Upper lobe of left lung (tissue), 6 donors: ENCODE data around the gene LCE3A. TPM values are rescaled to one million over a fixed set of nuclear protein-coding genes. Genes with fewer than 3 reads are reported as not detected.

ENCODE experiments used
- ATAC-seq, 2 donors: fragments of 200-7000 bp; cut with Tn5 transposase; one replicate each; pipeline ENCODE4 v1.9.1; 2022; ENCODE audit warnings: mild to moderate bottlenecking in 2 of 2, moderate library complexity in 2 of 2; ENCODE audit not compliant: low FRiP score in 2 of 2
- DNase-seq, 2 donors: peaks; one replicate each; pipeline ENCODE4 v3.0.0-alpha.2; 2019 to 2020
- H3K27ac ChIP-seq, 4 donors: fragments of 200-600 bp; sonication (generic); one replicate each; pipeline ENCODE4 v1.5.1; 2016 to 2019
- H3K27me3 ChIP-seq, 4 donors: fragments of 200-600 bp; sonication (generic); one replicate each; pipeline ENCODE4 v1.5.1; 2017 to 2019
- H3K36me3 ChIP-seq, 4 donors: fragments of 200-600 bp; sonication (generic); one replicate each; pipeline ENCODE4 v1.5.1; 2016 to 2019
- H3K4me1 ChIP-seq, 4 donors: fragments of 200-600 bp; sonication (generic); one replicate each; pipeline ENCODE4 v1.5.1; 2018 to 2019
- H3K4me3 ChIP-seq, 4 donors: fragments of 200-600 bp; sonication (generic); one replicate each; pipeline ENCODE4 v1.5.1; 2017 to 2019; ENCODE audit warnings: mild to moderate bottlenecking in 2 of 4, moderate library complexity in 1 of 4
- H3K9me3 ChIP-seq, 4 donors: fragments of 200-600 bp; sonication (generic); one replicate each; pipeline ENCODE4 v1.5.1; 2018 to 2019
- CTCF ChIP-seq, 6 experiments: fragments of 450-650 bp in 4 of 6; fragments of 200-600 bp in 2 of 6; sonication (generic) in 2 of 6; IDR thresholded peaks; one replicate each; pipeline ENCODE4 v1.5.1; 2016 to 2019; ENCODE audit warnings: antibody characterized with exemption in 6 of 6
- EP300 ChIP-seq, 4 donors: sonication (generic); formaldehyde crosslinking; IDR thresholded peaks; one replicate each; pipeline ENCODE4 v1.5.1; 2017; ENCODE audit warnings: antibody characterized with exemption in 4 of 4, control low read depth in 2 of 4
- POLR2A ChIP-seq, 4 donors: fragments of 450-650 bp; IDR thresholded peaks; one replicate each; pipeline ENCODE4 v1.5.1; 2016 to 2017; ENCODE audit warnings: antibody characterized with exemption in 4 of 4, mild to moderate bottlenecking in 2 of 4
- POLR2AphosphoS5 ChIP-seq, 2 donors: sonication (generic); formaldehyde crosslinking; IDR thresholded peaks; one replicate each; pipeline ENCODE4 v1.5.1; 2017; ENCODE audit warnings: antibody characterized with exemption in 2 of 2
- WGBS, 2 donors: methylation state at CpG; one replicate each; pipeline ENCODE4 v1.1.5; 2017 to 2018; 5-methylcytosine and 5-hydroxymethylcytosine counted together
- total RNA-seq, 6 donors: library from RNA; depleted of rRNA in 4 of 6; stranded (reverse); fragments of >200 nt in 4 of 6; gene quantifications; one replicate each; pipeline versions ENCODE4 v1.1.0 to v1.2.1, GENCODE V29; 2016 to 2021
- donor health status: DM: no; HTN: no; CAD: no; lungs with moderate emphysema.
- donor health status: DM: no; HTN: yes; CAD: no; lungs with severe emphysema.

The LCE3A gene
- total RNA-seq, 6 donors from 2014 or later, result not detected

- H3K9me3 ChIP-seq, result no peaks in the 10 kb centered on the region
- DNase-seq, result no peak
- no peaks in the 10 kb centered on the region for H3K4me1 ChIP-seq
- no peak overlapping the region for H3K4me3 ChIP-seq
- no peak for ATAC-seq
- no peaks in the 10 kb centered on the region for H3K27me3 ChIP-seq
- H3K36me3 ChIP-seq, result no peaks in the 10 kb centered on the region
- WGBS, 2 donors, result 91 to 93% methylated on average over 4 of the region's 4 CpGs
- TF ChIP-seq POLR2A (IDR thresholded peaks at IDR 0.05) (no peak), POLR2AphosphoS5 (IDR thresholded peaks at IDR 0.05) (no peak), EP300 (IDR thresholded peaks at IDR 0.05) (no peak), CTCF (IDR thresholded peaks at IDR 0.05) (no peak)
- H3K27ac ChIP-seq, result no peak overlapping the region
Measured at GRCh38 chr1:152657677-152658076, 34.8 kb upstream of the LCE3A start.

- no peak for DNase-seq
- no peak for ATAC-seq
- Histone ChIP-seq H3K4me1 (no peaks in the 10 kb centered on the region), H3K9me3 (no peaks in the 10 kb centered on the region), H3K4me3 (no peak overlapping the region), H3K36me3 (no peaks in the 10 kb centered on the region), H3K27me3 (no peaks in the 10 kb centered on the region), H3K27ac (no peak overlapping the region)
- TF ChIP-seq POLR2AphosphoS5 (IDR thresholded peaks at IDR 0.05) (no peak), EP300 (IDR thresholded peaks at IDR 0.05) (no peak), CTCF (IDR thresholded peaks at IDR 0.05) (no peak), POLR2A (IDR thresholded peaks at IDR 0.05) (no peak)
- WGBS, 2 donors, result 61 to 65% methylated on average over 2 of the region's 2 CpGs
Measured at GRCh38 chr1:152656459-152656858, 33.6 kb upstream of the LCE3A start.

- no peaks in the 10 kb centered on the region for H3K36me3 ChIP-seq
- no peaks in the 10 kb centered on the region for H3K27me3 ChIP-seq
- WGBS, 2 donors, result 29 to 36% methylated on average over 10 of the region's 10 CpGs
- DNase-seq (no peak), ATAC-seq (peak in 1 of 2 donors; percentile 56)
- TF ChIP-seq POLR2A (IDR thresholded peaks at IDR 0.05), result no peak
- peak in 4 of 6 experiments; percentile 16 to 46 (median 23) for TF ChIP-seq CTCF (IDR thresholded peaks at IDR 0.05)
- TF ChIP-seq POLR2AphosphoS5 (IDR thresholded peaks at IDR 0.05), result no peak
- TF ChIP-seq EP300 (IDR thresholded peaks at IDR 0.05), result no peak
- no peak overlapping the region for H3K27ac ChIP-seq
- no peak overlapping the region for H3K4me3 ChIP-seq
- no peaks in the 10 kb centered on the region for H3K9me3 ChIP-seq
- H3K4me1 ChIP-seq, result no peaks in the 10 kb centered on the region
Measured at GRCh38 chr1:152654110-152654509, 31.2 kb upstream of the LCE3A start.

DNA sequence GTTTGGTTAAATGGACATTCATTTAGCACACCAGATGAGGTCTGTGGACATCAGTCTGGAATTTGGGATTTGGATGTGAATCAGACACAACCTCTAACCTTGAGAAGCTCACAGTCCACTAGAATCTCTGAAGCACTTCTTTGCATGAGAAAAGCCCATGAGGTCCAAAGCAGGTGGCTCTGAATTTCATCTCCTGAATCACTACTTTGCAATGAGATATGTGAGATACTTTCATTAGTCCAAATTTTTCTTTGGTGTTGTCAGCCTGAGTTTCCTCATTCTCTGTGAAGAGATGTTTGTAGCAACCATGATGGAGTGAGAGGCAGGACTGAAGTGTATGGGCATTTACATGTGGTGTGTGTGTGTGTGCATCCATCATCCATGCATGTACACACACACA is 23.8 kb upstream of the LCE3A start:
- DNase-seq (no peak), ATAC-seq (no peak)
- Histone ChIP-seq H3K27me3 (no peaks in the 10 kb centered on the region), H3K9me3 (no peaks in the 10 kb centered on the region), H3K27ac (no peak overlapping the region), H3K4me3 (no peak overlapping the region), H3K36me3 (no peaks in the 10 kb centered on the region), H3K4me1 (no peaks in the 10 kb centered on the region)
- TF ChIP-seq POLR2A (IDR thresholded peaks at IDR 0.05) (no peak), POLR2AphosphoS5 (IDR thresholded peaks at IDR 0.05) (no peak), EP300 (IDR thresholded peaks at IDR 0.05) (no peak), CTCF (IDR thresholded peaks at IDR 0.05) (no peak)

DNA sequence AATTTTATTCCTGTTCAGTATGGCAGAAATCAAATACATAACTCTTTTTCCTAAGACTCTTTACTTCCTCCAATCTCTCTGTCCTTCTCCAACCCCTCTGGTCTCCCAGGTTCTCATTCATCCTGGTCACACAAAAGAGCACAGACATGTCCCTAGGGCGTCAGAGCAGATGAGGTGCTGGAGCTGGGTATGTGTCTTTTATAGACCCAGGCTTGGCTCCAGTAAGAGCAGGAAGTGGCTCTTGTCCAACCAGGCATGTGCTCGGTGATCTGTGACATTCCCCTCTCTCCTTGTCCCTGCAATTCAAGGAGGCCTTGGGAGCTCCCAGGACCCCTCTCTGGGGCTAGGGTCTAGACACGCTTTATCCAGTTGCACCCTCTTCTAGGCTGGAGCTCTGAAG is 22.2 kb upstream of the LCE3A start:
- no peaks in the 10 kb centered on the region for H3K27me3 ChIP-seq
- DNase-seq (no peak), ATAC-seq (no peak)
- no peaks in the 10 kb centered on the region for H3K4me1 ChIP-seq
- H3K36me3 ChIP-seq, result no peaks in the 10 kb centered on the region
- 36 to 62% methylated on average over 3 of the region's 3 CpGs for WGBS, 2 donors
- no peaks in the 10 kb centered on the region for H3K9me3 ChIP-seq
- H3K27ac ChIP-seq, result no peak overlapping the region
- TF ChIP-seq POLR2AphosphoS5 (IDR thresholded peaks at IDR 0.05) (no peak), CTCF (IDR thresholded peaks at IDR 0.05) (no peak), EP300 (IDR thresholded peaks at IDR 0.05) (no peak), POLR2A (IDR thresholded peaks at IDR 0.05) (no peak)
- H3K4me3 ChIP-seq, result no peak overlapping the region
